Stimulated activated CD4-positive, alpha-beta T cell treated with anti-CD3 and anti-CD28 coated beads, TNF-alpha, amount 100 ng/mL, for 4 hours (primary cell): Measurements from ENCODE around the gene STK11IP.
A peak's percentile ranks its signal among the peaks of the same experiment; 100 is the strongest.

ENCODE experiments used
- DNase-seq, 3 experiments: peaks; one replicate each; pipeline ENCODE4 v3.0.0-alpha.2; 2020; ENCODE audit warnings: low read depth in 3 of 3

The STK11IP gene

GRCh38 chr2:219634171-219634940 lies 36.7 kb downstream of the STK11IP start:
- DNase-seq: no peak

GRCh38 chr2:219634951-219635751 lies 37.5 kb downstream of the STK11IP start:
- DNase-seq: no peak

GRCh38 chr2:219636144-219636915 lies 38.7 kb downstream of the STK11IP start:
- no peak for DNase-seq

GRCh38 chr2:219636941-219637841 lies 39.5 kb downstream of the STK11IP start:
- DNase-seq: no peak

GRCh38 chr2:219637842-219638185 lies 40.2 kb downstream of the STK11IP start:
- DNase-seq: no peak

- no peak for DNase-seq
Measured at GRCh38 chr2:219638217-219638947, 40.7 kb downstream of the STK11IP start.

- DNase-seq: no peak
Measured at GRCh38 chr2:219638948-219639755, 41.5 kb downstream of the STK11IP start.

GRCh38 chr2:219641390-219642068 lies 43.9 kb downstream of the STK11IP start:
- DNase-seq: no peak

- DNase-seq: no peak
Measured at GRCh38 chr2:219642069-219642454, 44.4 kb downstream of the STK11IP start.

- DNase-seq: peak; percentile 68 to 81 (median 70)
Measured at GRCh38 chr2:219642465-219643083, 44.9 kb downstream of the STK11IP start.

- no peak for DNase-seq
Measured at GRCh38 chr2:219643084-219643473, 45.4 kb downstream of the STK11IP start.

- DNase-seq: no peak
Measured at GRCh38 chr2:219643788-219644398, 46.2 kb downstream of the STK11IP start.

GRCh38 chr2:219644801-219645480 lies 47.3 kb downstream of the STK11IP start:
- DNase-seq: no peak

GRCh38 chr2:219645631-219646527 lies 48.2 kb downstream of the STK11IP start:
- DNase-seq: no peak

GRCh38 chr2:219648176-219648575 lies 50.5 kb downstream of the STK11IP start:
- no peak for DNase-seq

GRCh38 chr2:219648963-219649362 lies 51.3 kb downstream of the STK11IP start:
- DNase-seq: no peak
